HG02610 (cell line): Measurements from ENCODE around the gene PDE6B.
"Not testable (repeated sequence)": the region's sequence is repeated elsewhere in the genome, so short reads cannot be mapped to it uniquely, and the experiment has no call there.

Experiments used
- ATAC-seq: cut with Tn5 transposase; IDR thresholded peaks from one replicate; pipeline ENCODE4 v1.9.1; 2021; ENCODE audit warnings: mild to moderate bottlenecking, moderate library complexity; ENCODE audit not compliant: unreplicated experiment

The PDE6B gene

DNA sequence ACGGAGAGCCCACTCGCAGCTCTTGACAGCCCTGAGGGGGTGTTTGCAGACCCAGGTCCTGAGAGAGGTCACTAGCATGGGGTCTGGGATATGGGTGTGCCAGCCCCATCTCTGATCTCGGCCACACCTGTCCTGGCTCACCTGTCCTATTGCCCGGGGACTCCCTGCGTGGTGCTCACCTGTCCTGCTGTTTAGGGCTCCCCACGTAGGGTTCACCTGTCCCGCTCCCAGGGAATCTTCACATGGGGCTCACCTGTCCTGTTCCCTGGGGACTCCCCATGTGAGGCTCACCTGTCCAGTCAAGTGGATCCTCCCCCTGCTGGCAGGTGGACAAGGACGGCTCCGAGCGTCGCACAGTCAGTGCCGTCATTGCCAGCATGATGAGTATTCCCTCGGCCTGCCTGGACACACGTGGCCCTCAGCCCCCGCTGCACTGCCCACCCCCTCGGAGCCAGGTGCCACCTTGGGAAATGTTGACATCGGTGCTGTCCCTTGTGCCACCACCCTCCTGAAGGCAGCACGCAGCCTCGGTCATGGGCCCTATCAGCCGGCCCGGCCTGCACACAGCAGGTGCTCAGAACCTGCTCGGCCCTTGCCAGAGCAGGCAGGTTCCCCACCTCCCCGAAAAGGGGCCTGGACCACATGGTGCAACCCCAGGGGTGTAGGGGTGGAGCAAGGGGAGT, 57.3 kb downstream of the PDE6B start:
- ATAC-seq = no peak

DNA sequence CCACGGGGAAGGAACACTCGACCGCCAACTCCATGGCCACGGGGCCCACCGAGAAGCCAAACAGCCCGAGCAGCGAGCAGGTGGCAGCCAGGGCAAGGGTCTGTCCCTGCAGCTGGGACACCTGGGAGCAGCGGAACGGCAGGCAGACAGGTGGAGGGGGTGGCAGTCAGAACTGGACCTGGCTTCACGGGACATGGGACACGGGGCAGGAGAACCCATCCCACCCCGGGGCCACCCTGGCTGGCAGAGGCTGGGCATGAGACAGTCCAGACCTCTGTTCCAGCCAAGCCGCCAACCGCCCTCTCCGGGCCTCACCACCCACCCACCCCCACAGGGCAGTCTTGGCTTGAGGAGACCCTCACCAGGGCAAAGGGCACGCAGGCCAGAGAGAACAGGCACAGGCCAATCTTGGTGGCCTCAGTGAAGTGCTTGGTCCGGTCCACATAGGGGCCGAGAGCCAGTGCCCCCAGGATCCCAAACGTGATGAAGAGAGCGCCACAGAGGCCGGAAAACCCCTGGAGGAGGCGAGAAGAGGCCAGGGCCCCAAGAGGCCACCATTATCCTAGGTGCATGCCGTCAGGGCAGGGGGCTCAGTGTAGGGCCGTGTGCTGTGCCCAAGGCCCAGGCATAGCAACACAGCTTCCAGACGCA, 58.0 kb downstream of the PDE6B start:
- ATAC-seq = no peak

DNA sequence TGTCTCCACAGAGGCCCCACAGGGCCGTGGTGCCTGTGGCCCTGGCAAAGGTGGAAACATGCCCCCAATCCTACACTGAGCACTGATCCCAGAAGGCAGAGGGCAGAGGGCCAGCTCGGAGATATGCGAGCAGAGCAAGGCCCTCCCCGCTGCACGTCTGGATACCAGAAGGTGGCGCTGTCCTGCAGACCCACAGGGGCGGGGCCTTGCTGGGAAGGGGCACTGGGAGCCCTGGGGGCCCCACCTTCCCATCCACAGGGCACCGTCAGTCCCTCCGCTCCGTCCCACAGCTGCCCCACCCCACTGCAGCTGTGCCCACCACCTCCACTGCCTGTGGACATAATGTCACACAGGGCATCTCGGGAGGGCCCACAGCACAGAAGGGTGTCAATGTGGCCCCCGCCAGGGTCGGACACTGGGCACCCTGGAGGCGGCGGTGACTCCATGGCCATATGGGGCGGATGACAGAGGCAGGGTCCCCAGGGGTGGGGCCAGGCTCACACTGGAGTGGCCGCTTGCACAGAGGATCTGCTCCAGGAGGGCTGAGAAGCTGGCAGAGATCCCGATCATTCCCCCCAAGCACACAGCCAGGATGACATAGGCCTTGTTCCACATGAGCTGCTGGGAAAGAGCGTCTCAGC, 58.7 kb downstream of the PDE6B start:
- no peak for ATAC-seq

DNA sequence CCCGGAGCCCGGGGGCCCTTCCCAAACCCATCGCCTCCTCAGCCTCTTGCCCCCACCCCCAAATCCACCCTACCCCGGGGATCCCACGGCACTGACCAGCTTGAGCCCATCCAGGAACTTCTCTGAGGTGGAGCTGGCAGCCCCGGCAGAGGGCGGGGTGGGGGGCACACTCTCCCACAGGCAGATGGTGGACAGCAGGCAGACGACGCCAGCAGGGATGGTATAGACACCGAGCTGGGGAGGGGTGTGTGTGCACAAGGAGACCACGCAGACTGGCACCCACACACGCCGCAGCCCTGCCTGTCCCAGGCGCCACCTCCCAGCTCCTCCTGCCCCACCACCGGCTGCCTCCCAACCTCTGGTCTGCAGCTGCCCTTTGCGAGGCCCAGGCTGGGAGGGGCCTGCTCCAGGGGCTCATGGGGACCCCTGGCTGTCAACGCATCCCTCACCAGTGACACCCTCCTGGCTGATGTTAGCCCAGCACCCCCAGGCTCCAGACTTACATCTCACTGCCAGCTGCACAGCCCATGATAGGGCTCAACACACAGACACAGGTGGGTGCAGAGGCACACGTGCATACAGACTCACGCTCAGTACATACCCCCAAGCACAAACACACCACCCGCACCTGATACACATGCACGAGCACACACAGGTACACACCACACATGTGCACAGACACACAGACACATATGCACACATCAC, 59.4 kb downstream of the PDE6B start:
- ATAC-seq = no peak

DNA sequence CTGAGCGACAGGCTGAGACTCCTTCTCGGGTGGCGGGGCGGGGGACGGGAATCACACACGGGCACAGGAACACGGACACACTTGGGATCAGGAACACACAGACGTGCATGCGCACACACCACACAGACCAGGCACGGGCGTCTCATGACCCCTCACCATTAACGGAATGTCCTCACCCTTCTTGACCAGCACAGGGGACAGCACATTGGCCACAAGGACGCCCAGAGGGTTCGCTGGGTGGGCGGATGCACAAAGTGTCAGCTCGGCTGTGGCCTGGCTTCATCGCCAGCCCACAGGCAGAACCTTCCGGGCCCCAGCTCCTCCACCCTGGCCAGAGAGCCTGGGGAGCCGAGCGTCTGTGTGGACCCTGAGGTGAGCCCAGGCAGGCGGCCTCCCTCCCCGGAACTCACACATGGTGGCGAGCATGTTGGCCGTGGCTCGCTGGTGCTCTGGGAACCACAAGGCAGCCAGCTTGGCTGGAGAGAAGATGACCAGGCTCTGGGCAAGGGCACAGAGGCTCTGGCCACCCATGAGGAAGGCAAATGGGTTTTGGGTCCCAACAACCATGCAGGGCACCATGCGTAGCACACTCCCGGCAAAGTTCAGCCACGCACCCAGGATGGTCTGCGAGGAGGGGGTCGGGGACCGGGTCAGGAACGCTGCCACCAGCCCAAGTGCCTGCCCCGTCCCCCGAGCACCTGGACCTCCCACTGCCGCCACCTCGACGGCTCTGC, 60.5 kb downstream of the PDE6B start:
- ATAC-seq = no peak

DNA sequence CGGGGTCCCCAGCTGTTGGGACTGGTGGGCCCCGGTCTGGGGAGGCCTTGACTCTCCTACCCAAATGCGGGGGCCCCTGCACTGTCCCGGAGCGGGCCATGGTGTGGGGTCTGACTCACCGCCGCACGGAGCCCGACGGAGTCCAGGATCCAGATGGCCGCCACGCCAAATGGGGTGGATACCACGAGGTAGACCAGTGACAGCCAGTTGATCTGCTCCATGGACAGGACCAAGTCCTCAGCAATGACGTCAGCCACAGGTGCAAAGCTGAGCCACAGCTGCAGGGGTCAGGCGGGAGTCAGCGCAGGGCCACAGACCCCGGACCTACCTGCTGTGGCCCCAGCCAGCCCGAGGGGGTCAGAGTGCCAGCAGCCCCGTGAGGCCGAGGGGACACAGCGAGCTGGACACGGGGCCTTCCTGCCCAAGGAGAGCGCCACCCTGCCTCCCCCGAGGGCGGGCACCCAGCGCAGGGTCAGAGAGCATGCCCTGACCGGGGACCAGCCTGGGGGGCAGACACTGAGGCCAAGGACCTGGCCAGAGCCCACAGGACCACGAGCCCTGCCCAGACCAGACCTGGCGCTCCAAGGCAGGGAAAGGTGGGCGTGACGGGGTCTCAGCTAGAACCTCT, 61.2 kb downstream of the PDE6B start:
- ATAC-seq = no peak

DNA sequence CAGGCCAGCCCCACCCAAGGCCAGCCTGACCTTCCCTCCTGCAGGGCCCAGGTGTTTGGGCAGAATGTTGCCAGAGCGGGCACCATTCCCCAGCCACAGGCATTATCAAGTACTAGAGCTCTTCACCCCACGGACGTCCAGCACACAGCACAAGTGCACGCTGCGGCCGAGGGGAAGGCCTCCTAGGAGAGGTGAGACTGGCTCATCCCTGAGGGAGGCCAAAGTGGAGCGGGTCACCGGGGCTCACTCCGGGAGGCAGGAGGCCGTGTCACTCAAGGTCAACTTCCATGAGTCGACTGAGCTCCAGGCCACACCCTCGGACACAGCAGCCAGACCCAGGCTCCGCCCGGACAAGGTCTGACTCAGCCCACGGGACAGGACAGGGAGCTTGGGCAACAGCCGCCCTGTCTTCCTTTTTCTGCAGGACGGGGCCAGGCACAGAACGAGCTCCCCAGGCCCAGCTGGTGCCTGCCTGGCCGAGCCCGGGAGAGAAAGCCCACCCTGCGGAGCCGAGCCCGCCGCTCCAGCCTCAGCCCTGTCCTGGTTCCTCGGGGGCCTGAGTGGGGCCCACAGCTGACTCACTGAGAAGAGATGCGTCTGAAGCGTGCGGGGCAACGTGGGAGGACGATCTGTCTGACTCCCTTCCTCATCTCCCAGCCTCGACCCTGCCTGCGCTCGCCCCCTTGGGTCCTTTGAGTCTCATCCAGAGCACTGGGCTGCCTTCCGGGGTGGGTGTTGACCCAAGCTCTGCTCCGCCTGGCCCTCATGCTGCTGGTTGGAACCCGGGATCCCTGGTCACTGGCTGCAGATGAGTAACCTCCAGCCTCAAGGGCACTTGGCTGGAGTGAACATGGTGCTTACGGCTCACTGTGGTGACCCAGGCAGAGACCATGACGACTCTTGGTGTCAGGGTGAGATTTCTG, 61.9 kb downstream of the PDE6B start:
- no peak for ATAC-seq

DNA sequence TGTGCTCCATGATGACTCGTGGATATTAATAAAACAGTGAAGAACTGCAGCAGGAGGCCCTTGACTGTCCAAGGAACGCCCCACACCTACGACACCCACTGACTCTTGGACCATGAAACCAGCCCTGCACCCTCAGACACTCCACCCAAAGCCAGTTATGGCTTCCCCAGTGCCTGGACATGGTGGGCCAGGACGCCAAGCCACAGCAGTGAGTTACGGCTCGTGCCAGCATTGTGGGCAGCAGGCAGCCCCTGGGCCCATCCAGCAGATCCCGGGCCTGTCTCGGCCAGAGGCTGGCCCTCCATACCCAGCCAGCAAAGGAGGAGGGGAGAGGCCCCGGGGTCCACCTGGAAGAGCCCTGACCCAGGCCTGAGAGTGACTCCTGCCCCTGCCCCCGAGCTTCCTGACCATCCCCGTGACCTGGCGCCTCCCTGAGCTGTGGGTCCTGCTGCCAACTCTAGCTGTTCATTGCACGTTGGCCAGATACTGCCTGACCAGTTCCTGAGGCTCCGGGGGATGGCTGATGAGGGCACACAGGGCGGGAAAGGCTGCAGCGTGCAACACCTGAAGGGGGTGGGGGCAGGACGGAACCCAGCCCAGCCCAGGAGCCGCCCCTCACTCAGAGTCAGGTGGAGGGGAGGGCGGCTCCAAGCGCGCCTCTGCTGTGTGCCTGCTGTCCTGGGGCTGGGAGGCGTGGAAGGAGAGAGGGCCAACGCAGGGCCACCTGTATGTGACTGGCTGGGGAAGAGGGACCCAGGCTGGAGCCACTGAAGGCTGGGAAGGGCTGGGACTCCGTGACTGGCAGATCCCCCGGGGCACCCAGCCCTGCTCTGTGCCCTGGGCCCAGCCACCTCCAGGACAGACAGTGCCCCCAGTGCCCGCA, 62.8 kb downstream of the PDE6B start:
- no peak for ATAC-seq

DNA sequence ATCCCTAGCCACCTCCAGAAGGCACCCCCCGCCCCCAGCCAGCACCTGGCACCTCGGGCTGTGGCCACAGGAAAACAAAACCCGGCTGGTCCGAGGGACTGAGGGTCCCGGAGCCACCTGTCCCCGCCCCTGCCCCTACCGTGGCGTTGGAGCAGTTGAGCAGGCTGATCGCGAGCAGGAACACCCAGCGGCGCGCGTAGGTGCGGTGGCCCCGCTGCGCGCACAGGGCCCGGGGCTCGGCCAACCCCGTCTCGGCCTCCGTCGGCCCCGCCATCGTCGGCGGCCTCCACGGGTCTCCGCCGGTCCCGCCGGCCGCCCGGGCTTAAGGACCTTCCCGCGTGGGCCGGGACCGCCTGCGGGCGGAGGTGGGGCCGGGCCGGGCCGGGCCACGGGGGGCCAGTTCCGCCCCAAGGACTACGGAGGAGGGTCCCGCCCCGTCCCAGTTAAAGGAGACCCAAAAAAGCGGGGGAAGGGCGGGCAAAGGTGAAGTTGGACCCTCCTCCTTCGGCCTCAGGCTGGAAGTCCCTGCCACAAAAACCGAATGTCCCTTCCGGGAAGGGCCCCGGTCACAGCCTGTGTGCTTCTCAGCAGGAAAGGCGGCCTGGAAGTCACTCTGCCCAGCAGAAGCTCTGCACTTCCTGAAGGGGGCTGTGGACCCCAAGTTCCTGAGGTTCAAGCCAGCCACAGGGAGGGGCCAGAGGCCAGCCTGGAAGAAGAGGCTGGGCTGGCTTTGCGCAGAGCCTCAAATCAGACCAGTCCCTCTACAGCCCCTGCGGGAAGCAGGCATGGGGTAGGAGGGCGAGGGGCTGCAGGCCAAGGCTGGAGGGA, 63.7 kb downstream of the PDE6B start, which contains the start of gene SLC49A3:
Gene SLC49A3, minus strand, starts transcription at position 298 of the 828 bp plus-strand sequence. Its CDS starts 24 bp downstream, at position 274.
- no peak for ATAC-seq

DNA sequence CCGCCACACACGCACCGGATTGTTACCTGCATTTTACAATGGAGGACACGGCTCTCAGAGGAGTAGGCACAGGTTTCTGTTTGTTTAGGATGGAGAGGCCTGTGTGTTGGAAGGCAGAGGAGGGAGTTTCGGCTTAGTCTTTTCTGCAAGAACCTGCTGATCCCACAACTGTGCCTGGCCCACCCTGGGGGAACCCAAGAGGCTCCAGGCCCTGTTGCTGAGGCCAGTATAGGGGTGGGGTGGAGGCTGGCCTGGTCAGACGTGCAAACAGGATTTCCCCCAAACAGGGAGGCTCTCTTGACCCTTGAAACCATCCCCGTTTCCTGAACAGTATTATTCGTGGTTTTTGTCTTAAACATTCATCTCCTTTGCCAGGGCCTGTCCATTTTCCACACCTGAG, 64.3 kb downstream of the PDE6B start:
- ATAC-seq = no peak

DNA sequence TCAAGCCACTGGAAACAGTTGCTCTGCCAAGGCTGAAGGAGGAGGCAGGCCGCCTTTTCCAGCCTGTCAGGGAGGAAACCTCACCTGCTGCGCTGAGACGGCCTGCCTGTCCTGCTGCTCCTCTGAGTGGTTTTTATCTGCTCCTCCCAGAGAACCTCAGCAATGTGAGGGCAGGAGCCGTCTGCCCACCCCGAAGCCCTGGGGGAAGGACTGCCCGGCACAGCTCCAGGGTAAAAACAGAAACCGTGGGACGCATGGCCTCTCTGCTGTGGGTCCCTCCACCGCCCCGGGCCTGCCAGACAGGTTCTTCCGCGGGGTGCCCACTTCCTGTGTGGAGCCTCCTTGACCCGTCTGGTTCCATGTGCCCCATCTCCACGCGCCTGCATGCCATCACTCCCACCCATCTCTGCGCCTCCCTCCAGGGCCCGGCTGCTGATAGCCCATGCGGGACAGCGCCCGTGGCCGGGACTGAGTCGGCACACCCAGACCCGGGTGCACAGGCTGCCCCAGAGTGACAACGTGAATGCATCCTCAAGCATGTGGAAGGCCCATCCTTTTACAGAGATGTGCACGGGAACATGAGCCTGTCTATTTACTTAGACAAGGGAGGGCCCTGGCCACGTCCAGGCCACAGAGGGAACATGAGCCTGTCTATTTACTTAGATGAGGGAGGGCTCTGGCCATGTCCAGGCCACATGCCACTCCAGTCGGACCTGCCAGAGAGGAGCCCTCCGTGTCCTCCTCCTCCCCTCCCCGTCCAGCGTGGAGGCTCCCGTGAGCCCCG, 67.6 kb downstream of the PDE6B start:
- ATAC-seq = no peak

DNA sequence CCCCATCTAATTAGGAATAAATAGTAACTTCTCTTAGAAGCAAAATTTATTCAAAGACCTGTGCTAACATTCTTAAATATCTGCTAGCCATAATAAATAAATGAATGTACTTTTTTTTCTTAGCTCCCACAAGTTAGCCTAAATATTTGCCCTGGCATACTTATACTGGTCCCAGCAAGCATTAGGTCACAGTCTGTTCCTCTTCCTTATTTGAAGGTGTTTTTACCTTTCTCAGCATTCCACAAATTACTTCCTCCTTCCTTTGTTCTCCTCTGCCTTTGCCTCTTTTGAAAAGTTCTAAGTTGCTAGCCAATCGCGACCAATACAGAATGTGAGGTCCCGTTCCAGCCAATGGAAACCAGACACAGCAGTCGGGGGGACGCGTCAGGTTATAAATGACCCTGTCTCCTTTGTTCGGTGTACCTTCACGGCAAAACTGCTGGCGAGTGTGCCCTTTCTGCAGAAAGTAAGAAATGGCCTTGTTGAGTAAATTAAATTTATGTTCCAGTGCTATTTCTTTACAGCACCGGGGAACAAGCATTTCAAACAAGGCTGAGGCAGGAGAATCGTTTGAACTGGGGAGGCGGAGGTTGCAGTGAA, 69.1 kb downstream of the PDE6B start:
- ATAC-seq = not testable (repeated sequence)

DNA sequence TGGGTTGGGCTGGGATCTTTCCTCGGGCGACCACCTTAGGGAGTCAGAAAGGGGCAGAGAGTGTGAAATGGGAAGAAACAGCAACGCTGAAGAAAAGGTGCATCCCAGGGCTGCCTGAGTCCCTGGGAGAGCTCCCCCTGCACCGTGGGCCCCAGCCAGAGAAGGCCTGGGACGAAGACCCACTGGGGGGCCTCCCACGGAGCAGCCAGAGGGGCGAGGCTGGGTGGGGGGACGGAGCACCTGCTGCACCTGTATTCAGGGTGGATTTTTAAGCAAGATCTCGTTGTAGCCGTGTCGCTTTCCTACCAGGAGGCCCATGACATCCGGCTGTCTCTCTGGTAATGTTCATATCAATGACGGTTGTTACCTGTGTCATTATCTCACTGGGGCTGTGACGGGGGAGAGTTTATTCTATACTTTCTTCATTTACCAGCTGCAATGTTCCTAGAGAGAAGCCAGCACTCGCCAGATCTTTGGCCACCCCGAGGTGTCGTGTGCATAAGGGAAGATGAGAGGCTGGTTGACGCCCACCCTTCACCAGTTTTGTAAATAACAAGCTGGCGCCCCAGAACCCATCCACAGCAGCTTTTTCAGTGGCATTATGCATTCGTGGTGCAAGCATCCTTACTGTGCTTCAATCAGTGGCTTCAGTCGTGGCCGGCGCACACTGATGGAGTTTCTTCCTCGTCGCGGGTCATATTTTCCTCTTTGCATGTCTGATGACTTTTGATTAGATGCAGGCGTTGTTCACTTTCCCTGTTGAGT, 74.6 kb downstream of the PDE6B start:
- no peak for ATAC-seq

DNA sequence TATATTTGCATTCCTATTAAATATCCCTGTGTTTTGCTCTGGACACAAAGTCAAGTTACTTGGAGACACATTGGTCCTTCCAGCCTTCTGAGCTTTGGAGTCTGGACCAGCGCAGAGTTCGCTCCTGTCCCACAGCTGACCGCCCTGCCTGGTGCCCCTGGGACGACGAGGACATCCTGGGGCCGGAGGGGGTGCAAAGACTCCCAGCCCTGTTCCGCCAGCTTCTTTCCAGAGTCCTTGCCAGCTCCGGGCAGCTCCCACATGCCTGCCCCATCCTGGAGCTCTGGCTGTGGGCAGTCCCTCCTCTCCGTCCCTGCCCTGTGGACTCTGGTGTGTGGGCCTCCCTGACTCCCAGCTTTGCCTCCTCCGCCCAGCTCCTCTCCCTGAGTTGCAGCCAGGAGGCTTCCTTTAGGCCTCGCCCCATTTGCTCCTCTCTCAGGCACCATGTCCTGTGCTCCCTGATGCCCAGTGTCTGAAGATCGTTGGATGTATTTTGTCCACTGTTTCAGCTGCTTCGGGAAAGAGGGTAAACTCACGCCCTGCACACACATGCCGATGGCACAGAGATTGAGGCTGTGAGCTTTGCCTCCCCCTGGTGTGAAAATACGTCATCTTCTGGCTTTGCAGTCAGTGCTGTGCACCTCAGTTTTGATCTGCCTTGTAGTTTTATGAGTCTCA, 75.4 kb downstream of the PDE6B start:
- ATAC-seq = no peak

DNA sequence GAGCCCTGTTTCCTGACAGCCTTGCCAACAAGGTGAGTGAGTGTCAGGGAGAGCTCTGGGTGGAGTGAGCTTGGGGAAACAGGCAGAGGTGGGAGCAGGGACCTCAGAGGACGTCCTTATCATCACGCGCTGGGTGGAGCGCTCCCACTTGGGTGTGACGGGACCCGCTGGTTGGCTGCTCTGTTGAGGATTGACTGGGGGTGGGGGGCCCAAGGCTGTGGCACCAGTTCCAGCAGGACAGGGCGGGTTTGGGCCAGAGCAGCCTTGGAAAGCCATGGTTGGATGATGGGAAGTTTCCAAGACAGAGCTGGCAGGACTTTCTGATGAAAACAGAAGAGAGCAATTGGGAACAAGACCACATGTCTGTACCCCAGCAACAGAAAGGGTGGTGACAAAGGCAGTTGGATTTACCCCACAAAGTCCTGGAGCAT, 77.3 kb downstream of the PDE6B start:
- ATAC-seq = no peak
